Heart left ventricle (tissue), 16 donors: ENCODE data around the gene EVPL. TPM values are rescaled to one million over a fixed set of nuclear protein-coding genes. Genes with fewer than 3 reads are reported as not detected.
A peak's percentile ranks its signal among the peaks of the same experiment; 100 is the strongest.
"Not testable (repeated sequence)": the region's sequence is repeated elsewhere in the genome, so short reads cannot be mapped to it uniquely, and the experiment has no call there.

Experiments
- ATAC-seq, 4 donors: fragments of 200-7000 bp; cut with Tn5 transposase; one replicate each; pipeline ENCODE4 v1.9.1; 2020 to 2022; ENCODE audit warnings: moderate library complexity in 4 of 4, mild to moderate bottlenecking in 3 of 4, moderate number of reproducible peaks in 1 of 4
- DNase-seq, 5 donors: peaks; one replicate each; pipeline ENCODE4 v3.0.0-alpha.2; 2020
- H3K27ac ChIP-seq, 12 donors: fragments of 200-600 bp; sonication (generic) in 4 of 12; one replicate each; pipeline versions ENCODE4 v1.5.0 to v1.8.0; 2016 to 2022; ENCODE audit warnings: mild to moderate bottlenecking in 2 of 12
- H3K27me3 ChIP-seq, 9 donors: fragments of 200-600 bp; sonication (generic) in 2 of 9; one replicate each; pipeline versions ENCODE4 v1.5.1 to v1.8.0; 2016 to 2022; ENCODE audit warnings: mild to moderate bottlenecking in 3 of 9
- H3K36me3 ChIP-seq, 9 donors: fragments of 200-600 bp; sonication (generic) in 2 of 9; one replicate each; pipeline versions ENCODE4 v1.5.0 to v1.8.0; 2018 to 2022; ENCODE audit warnings: mild to moderate bottlenecking in 2 of 9
- H3K4me1 ChIP-seq, 12 donors: fragments of 200-600 bp; sonication (generic) in 4 of 12; one replicate each; pipeline versions ENCODE4 v1.5.0 to v1.8.0; 2016 to 2022; ENCODE audit warnings: mild to moderate bottlenecking in 3 of 12
- H3K4me3 ChIP-seq, 12 donors: fragments of 200-600 bp; sonication (generic) in 4 of 12; one replicate each; pipeline versions ENCODE4 v1.5.0 to v1.8.0; 2017 to 2022; ENCODE audit warnings: mild to moderate bottlenecking in 9 of 12, moderate library complexity in 4 of 12
- H3K9me3 ChIP-seq, 12 donors: fragments of 200-600 bp; sonication (generic) in 4 of 12; one replicate each; pipeline versions ENCODE4 v1.5.0 to v1.8.0; 2016 to 2022; ENCODE audit warnings: mild to moderate bottlenecking in 1 of 12
- CTCF ChIP-seq, 12 donors: fragments of 200-600 bp; sonication (generic) in 4 of 12; IDR thresholded peaks; one replicate each; pipeline versions ENCODE4 v1.5.0 to v1.8.0; 2018 to 2022; ENCODE audit warnings: antibody characterized with exemption in 12 of 12, mild to moderate bottlenecking in 5 of 12
- POLR2A ChIP-seq, 2 donors: fragments of 450-650 bp; IDR thresholded peaks; one replicate each; pipeline ENCODE4 v1.6.1; 2017; ENCODE audit warnings: antibody characterized with exemption in 2 of 2, mild to moderate bottlenecking in 2 of 2, moderate library complexity in 2 of 2
- WGBS, 4 donors: extraction: QIAGEN DNeasy Blood & Tissue Kit in 2 of 4; methylation state at CpG; one replicate each; pipeline versions ENCODE4 v1.1.5 to v1.1.7; 2013 to 2018; 5-methylcytosine and 5-hydroxymethylcytosine counted together
- intact Hi-C, 10 donors: fragments of 100-400 bp; cut with DNase I; formaldehyde crosslinking; loops; one replicate each; pipeline versions ENCODE4 v1.11.1 to v1.14.2; 2022
- polyA plus RNA-seq, 2 donors: library from polyadenylated mRNA; stranded (reverse); fragments of 200-250 nt; gene quantifications; one replicate each; pipeline ENCODE4 v1.2.3, GENCODE V29; 2013
- total RNA-seq, 9 donors: library from RNA; depleted of rRNA in 2 of 9; stranded (reverse); fragments of >200 nt in 2 of 9; fragmentation: NEBNext Ultra II Directional in 3 of 9; extraction: Animal tissue kit (Norgen Biotek cat#: 25700) in 3 of 9; gene quantifications; one replicate each; pipeline versions ENCODE4 v1.1.0 to v1.2.4, GENCODE V29; 2016 to 2023
- donor health status: ischemic (EF 13 %, LVEDD 7.1; RV severe dilation, severe dysfunction).
- donor health status: healthy with polysubstance abuse.
- donor health status: DM: no; HTN: yes; CAD: no.
- donor health status: DM: no; HTN: no; CAD: no.
- donor health status: ischemic (EF 25% LVEDD 6.9; RV normal size, moderate dysfunction).
- donor health status: ischemic (EF 25% LVEDD 5.7; RV mildly dilated, moderate dysfunction).
- donor health status: healthy.
- donor health status: DM: yes; HTN: yes; CAD: no.
- donor health status: ischemic (EF 35%, LVEDD 5.7; RV mildly dilated, moderate dysfunction).
- donor health status: nonischemic (EF 11% LVEDD 7.7; RV severe dilation, severe dysfunction).
- donor health status: DM: yes; HTN: yes; CAD: no.
- donor health status: PGD.
- donor health status: ischemic (EF 29% LVEDD 5.4; RV normal size, mild dysfunction).
- donor health status: nonischemic (EF 23%, LVEDD 6.1; RV moderate dilation, normal function).

EVPL gene
- total and polyA plus RNA-seq, 11 donors = 0.03 to 2.0 (median 0.05) TPM; not detected in 3

- no peaks in the 10 kb centered on the region for H3K27me3 ChIP-seq
- peak overlapping the region in 8 of 12 donors; percentile 33 to 68 (median 50) for H3K27ac ChIP-seq
- 46 to 50% (median 48%) methylated on average over 9 of the region's 9 CpGs for WGBS, 4 donors
- no peaks in the 10 kb centered on the region for H3K9me3 ChIP-seq
- peaks cover 0 to 64% (median 39%) of the 10 kb centered on the region in 12 donors for H3K4me1 ChIP-seq
- intact Hi-C loops = loop anchor here in 2 of 10 donors (5.0 kb wide), 1 partner anchor 34 kb away; the partner anchor contains the start of gene FBF1 (in 2 of the 2)
- TF ChIP-seq CTCF (IDR thresholded peaks at IDR 0.05) (no peak), POLR2A (IDR thresholded peaks at IDR 0.05) (no peak)
- peak overlapping the region in 8 of 12 donors; percentile 0 to 24 (median 8) for H3K4me3 ChIP-seq
- H3K36me3 ChIP-seq = peaks cover 0 to 50% (median 23%) of the 10 kb centered on the region in 9 donors
- no peak for DNase-seq
- no peak for ATAC-seq
Observed at GRCh38 chr17:75976175-75976848, 50.8 kb downstream of the EVPL start.

GRCh38 chr17:75975757-75976174 lies 51.3 kb downstream of the EVPL start:
- TF ChIP-seq CTCF (IDR thresholded peaks at IDR 0.05) (no peak), POLR2A (IDR thresholded peaks at IDR 0.05) (no peak)
- Histone ChIP-seq H3K27ac (peak overlapping the region in 9 of 12 donors; percentile 12 to 68 (median 49)), H3K36me3 (peaks cover 0 to 54% (median 28%) of the 10 kb centered on the region in 9 donors)

GRCh38 chr17:75975187-75975586 lies 51.9 kb downstream of the EVPL start:
- H3K27me3 ChIP-seq, H3K9me3 ChIP-seq, ATAC-seq, H3K4me3 ChIP-seq, DNase-seq: not testable (repeated sequence)
- 88 to 95% (median 91%) methylated on average over 6 of the region's 6 CpGs for WGBS, 4 donors
- H3K4me1 ChIP-seq = peaks cover 0 to 57% (median 37%) of the 10 kb centered on the region in 12 donors
- H3K36me3 ChIP-seq = peaks cover 0 to 60% (median 34%) of the 10 kb centered on the region in 9 donors
- H3K27ac ChIP-seq = peak overlapping the region in 5 of 12 donors; percentile 33 to 55 (median 51)
- intact Hi-C loops = loop anchor here in 2 of 10 donors (5.0 kb wide), 1 partner anchor 33 kb away; the partner anchor contains the start of gene FBF1 (in 2 of the 2)

More at GRCh38 chr17:75975757-75976174, 51.3 kb downstream of the EVPL start:
- ATAC-seq (no peak), DNase-seq (no peak)
- intact Hi-C loops = loop anchor here in 2 of 10 donors (5.0 kb wide), 1 partner anchor 33 kb away; the partner anchor contains the start of gene FBF1 (in 2 of the 2)
- WGBS, 4 donors = 63 to 66% (median 65%) methylated on average over 5 of the region's 5 CpGs
- Histone ChIP-seq H3K4me1 (peaks cover 0 to 59% (median 39%) of the 10 kb centered on the region in 12 donors), H3K27me3 (no peaks in the 10 kb centered on the region), H3K4me3 (peak overlapping the region in 8 of 12 donors; percentile 0 to 24 (median 8)), H3K9me3 (no peaks in the 10 kb centered on the region)

GRCh38 chr17:75970626-75971025 lies 56.5 kb downstream of the EVPL start:
- ATAC-seq = no peak
- DNase-seq = no peak
- TF ChIP-seq POLR2A (IDR thresholded peaks at IDR 0.05) (no peak), CTCF (IDR thresholded peaks at IDR 0.05) (no peak)
- Histone ChIP-seq H3K4me3 (no peak overlapping the region), H3K27ac (peak overlapping the region in 4 of 12 donors; percentile 3 to 58 (median 39)), H3K9me3 (no peaks in the 10 kb centered on the region), H3K27me3 (no peaks in the 10 kb centered on the region), H3K4me1 (peaks cover 0 to 30% (median 11%) of the 10 kb centered on the region in 12 donors), H3K36me3 (peaks cover 0 to 77% (median 35%) of the 10 kb centered on the region in 9 donors)
- intact Hi-C loops = no loop called here
- WGBS, 4 donors = 91 to 93% (median 91%) methylated on average over 7 of the region's 7 CpGs
